ENCODE results near the gene TALDO1. TPM values are rescaled to one million over a fixed set of nuclear protein-coding genes. Genes with fewer than 3 reads are reported as not detected.

Gene TALDO1
- total and polyA plus RNA-seq, 2 donors (not counting 3 experiments of a cell fraction or from before 2014, with no cell fraction given): 211 to 294 TPM

DNA sequence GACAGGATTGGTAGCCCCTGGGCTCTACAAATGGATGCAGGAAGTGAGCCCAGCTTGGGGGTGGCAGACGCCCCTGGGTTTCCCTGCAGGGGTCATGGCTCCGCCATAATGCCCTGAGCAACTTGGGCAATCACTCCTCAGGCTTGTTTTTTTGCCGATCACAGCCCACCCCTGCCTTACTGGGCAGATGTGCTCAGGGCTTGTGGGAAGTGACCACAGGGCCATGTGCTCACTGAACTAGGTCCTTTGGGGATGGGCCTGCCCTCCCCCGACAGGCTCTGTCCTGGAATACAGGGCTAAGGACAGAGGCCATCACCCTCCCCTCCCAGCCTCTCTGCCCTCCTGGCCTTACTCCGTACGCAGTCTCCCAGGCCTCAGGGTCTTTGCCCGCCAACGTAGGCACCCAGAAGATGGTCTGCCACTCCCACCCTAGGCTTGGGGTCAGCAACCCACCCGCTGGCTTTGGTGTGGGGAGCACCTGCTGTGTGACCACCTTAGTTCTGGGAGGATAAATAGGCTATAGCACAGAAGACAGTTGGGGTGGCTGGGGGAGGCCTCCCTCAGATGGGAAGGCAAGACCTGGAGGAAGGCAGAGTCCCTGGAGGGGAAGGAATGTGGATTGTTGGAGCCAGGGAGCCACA, 66.3 kb downstream of the TALDO1 start:
- no peaks in the 10 kb centered on the region for H3K9me1 ChIP-seq (replicated peaks; ENCODE audit: control insufficient read depth, extremely low read depth, insufficient read depth, low read length)
- intact Hi-C loops (cut with micrococcal nuclease) (no loop called here), dilution Hi-C loops (cut with MboI; ENCODE audit: extremely low pct_ligation_motif_present, low sequenced_read_pairs) (no loop called here)
- no TSS peak for BruUV-seq (replicated peaks)
- no peak overlapping the region for H3K9ac ChIP-seq (replicated peaks; ENCODE audit: extremely low read depth, insufficient read depth, low read length)
- no peaks in the 10 kb centered on the region for H3K9me3 ChIP-seq (replicated peaks; ENCODE audit: control insufficient read depth, insufficient read depth, low read length)
- no peak overlapping the region for H3K4me2 ChIP-seq (ENCODE audit: insufficient read depth, low read length)
- ChIA-PET CTCF (no interaction called here), POLR2A (no interaction called here)
- DNase-seq (ENCODE audit: low read depth, low spot score) (no peak), FAIRE-seq (no peak)
- no peak overlapping the region for H2AFZ ChIP-seq (ENCODE audit: low read depth, low read length)
- H4K20me1 ChIP-seq (replicated peaks; ENCODE audit: control insufficient read depth, extremely low read depth, insufficient read depth, low read length): no peaks in the 10 kb centered on the region
- TF ChIP-seq, protein P1, sequence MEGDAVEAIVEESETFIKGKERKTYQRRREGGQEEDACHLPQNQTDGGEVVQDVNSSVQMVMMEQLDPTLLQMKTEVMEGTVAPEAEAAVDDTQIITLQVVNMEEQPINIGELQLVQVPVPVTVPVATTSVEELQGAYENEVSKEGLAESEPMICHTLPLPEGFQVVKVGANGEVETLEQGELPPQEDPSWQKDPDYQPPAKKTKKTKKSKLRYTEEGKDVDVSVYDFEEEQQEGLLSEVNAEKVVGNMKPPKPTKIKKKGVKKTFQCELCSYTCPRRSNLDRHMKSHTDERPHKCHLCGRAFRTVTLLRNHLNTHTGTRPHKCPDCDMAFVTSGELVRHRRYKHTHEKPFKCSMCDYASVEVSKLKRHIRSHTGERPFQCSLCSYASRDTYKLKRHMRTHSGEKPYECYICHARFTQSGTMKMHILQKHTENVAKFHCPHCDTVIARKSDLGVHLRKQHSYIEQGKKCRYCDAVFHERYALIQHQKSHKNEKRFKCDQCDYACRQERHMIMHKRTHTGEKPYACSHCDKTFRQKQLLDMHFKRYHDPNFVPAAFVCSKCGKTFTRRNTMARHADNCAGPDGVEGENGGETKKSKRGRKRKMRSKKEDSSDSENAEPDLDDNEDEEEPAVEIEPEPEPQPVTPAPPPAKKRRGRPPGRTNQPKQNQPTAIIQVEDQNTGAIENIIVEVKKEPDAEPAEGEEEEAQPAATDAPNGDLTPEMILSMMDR (IDR thresholded peaks at IDR 0.05; ENCODE audit: extremely low read depth in 1 of 2, insufficient read depth in 1 of 2, low read depth in 1 of 2, low read length in 2 of 2): no peak
- TF ChIP-seq EZH2 (IDR thresholded peaks at IDR 0.05; ENCODE audit: borderline replicate concordance, low read depth, low read length, severe bottlenecking): no peak
- peak; percentile 43 for TF ChIP-seq POLR2AphosphoS5 (IDR thresholded peaks at IDR 0.05; ENCODE audit: insufficient read depth, low read depth, low read length)
- no peak for TF ChIP-seq FOS (IDR thresholded peaks at IDR 0.05; ENCODE audit: borderline replicate concordance, insufficient read depth, low read length)
- TF ChIP-seq GATA2 (IDR thresholded peaks at IDR 0.05; ENCODE audit: insufficient read depth, insufficient read length, low read depth, low read length): no peak
- no peak for TF ChIP-seq JUN (IDR thresholded peaks at IDR 0.05; ENCODE audit: borderline replicate concordance, insufficient read depth, insufficient read length, low read depth)
- TF ChIP-seq MYC (IDR thresholded peaks at IDR 0.05; ENCODE audit: low read depth, low read length): no peak
- TF ChIP-seq, protein P2, sequence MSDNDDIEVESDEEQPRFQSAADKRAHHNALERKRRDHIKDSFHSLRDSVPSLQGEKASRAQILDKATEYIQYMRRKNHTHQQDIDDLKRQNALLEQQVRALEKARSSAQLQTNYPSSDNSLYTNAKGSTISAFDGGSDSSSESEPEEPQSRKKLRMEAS (IDR thresholded peaks at IDR 0.05; ENCODE audit: insufficient read depth, insufficient read length): no peak
- TF ChIP-seq POLR2A (IDR thresholded peaks at IDR 0.05; ENCODE audit: low read depth, low read length): no peak
- H3K27ac ChIP-seq (ENCODE audit: insufficient read depth, low read depth, low read length): no peak overlapping the region
- H3K36me3 ChIP-seq (ENCODE audit: control insufficient read depth in 2 of 2, extremely low read depth in 1 of 2, insufficient read depth in 2 of 2, low read length in 2 of 2): peaks cover 5 to 25% of the 10 kb centered on the region in 2 experiments
- no peak overlapping the region for H3K4me3 ChIP-seq (replicated peaks in 1 of 3; ENCODE audit: insufficient read depth in 1 of 3, low read depth in 1 of 3, low read length in 3 of 3)
- no peaks in the 10 kb centered on the region for H3K27me3 ChIP-seq (ENCODE audit: control insufficient read depth in 2 of 2, insufficient read depth in 2 of 2, low read length in 2 of 2)
- H3K4me1 ChIP-seq (ENCODE audit: control insufficient read depth, extremely low read depth, insufficient read depth, low read length): peaks cover 16% of the 10 kb centered on the region
- H3K79me2 ChIP-seq (ENCODE audit: control insufficient read depth, insufficient read depth, low read length): peaks cover 33% of the 10 kb centered on the region

Small RNAs within 50 kb of the gene (small RNA-seq; reads per million reads assigned to genes)
- not detected for gene SNORA52 (ENCODE audit: insufficient read depth, insufficient read length, low read depth, low replicate concordance)

Other genes with a start within 250 kb of the TALDO1 start
- gene RNH1, start 240.2 kb upstream of the TALDO1 start, total RNA-seq: 143 and 144 TPM in 2 replicates
- 198 and 276 TPM in 2 replicates for gene RNH1, start 240.2 kb upstream of the TALDO1 start, polyA plus RNA-seq
- gene HRAS, start 211.9 kb upstream of the TALDO1 start, total RNA-seq: 103 TPM in 2 replicates
- gene HRAS, start 211.9 kb upstream of the TALDO1 start, polyA plus RNA-seq: 105 and 109 TPM in 2 replicates
- 0.55 and 0.90 TPM in 2 replicates for gene LRRC56, start 209.9 kb upstream of the TALDO1 start, total RNA-seq
- 0.47 and 0.64 TPM in 2 replicates for gene LRRC56, start 209.9 kb upstream of the TALDO1 start, polyA plus RNA-seq
- 1.8 and 2.1 TPM in 2 replicates for gene LMNTD2, start 186.7 kb upstream of the TALDO1 start, total RNA-seq
- gene LMNTD2, start 186.7 kb upstream of the TALDO1 start, polyA plus RNA-seq: 2.6 and 3.9 TPM in 2 replicates
- 12.2 and 14.1 TPM in 2 replicates for gene RASSF7, start 186.5 kb upstream of the TALDO1 start, total RNA-seq
- 19.9 and 27.9 TPM in 2 replicates for gene RASSF7, start 186.5 kb upstream of the TALDO1 start, polyA plus RNA-seq
- gene PHRF1, start 171.0 kb upstream of the TALDO1 start, total RNA-seq: 38.8 and 39.4 TPM in 2 replicates
- gene PHRF1, start 171.0 kb upstream of the TALDO1 start, polyA plus RNA-seq: 14.2 and 14.8 TPM in 2 replicates
- 12.3 and 14.7 TPM in 2 replicates for gene IRF7, start 131.5 kb upstream of the TALDO1 start, total RNA-seq
- gene IRF7, start 131.5 kb upstream of the TALDO1 start, polyA plus RNA-seq: 12.6 and 23.3 TPM in 2 replicates
- gene CDHR5, start 122.5 kb upstream of the TALDO1 start, total RNA-seq: not detected in 2 replicates
- not detected in 2 replicates for gene CDHR5, start 122.5 kb upstream of the TALDO1 start, polyA plus RNA-seq
- gene SCT, start 120.3 kb upstream of the TALDO1 start, total RNA-seq: not detected in 2 replicates
- gene SCT, start 120.3 kb upstream of the TALDO1 start, polyA plus RNA-seq: not detected in 2 replicates
- gene DRD4, start 110.2 kb upstream of the TALDO1 start, total RNA-seq: 0.24 TPM in 1 of 2 replicates, not detected in the other
- gene DRD4, start 110.2 kb upstream of the TALDO1 start, polyA plus RNA-seq: not detected in 2 replicates
- gene DEAF1, start 52.2 kb upstream of the TALDO1 start, total RNA-seq: 50.3 and 55.7 TPM in 2 replicates
- gene DEAF1, start 52.2 kb upstream of the TALDO1 start, polyA plus RNA-seq: 43.6 and 45.5 TPM in 2 replicates
- gene TMEM80, start 51.6 kb upstream of the TALDO1 start, total RNA-seq: 24.1 and 26.6 TPM in 2 replicates
- gene TMEM80, start 51.6 kb upstream of the TALDO1 start, polyA plus RNA-seq: 17.9 and 21.2 TPM in 2 replicates
- 6.0 and 12.5 TPM in 2 replicates for gene EPS8L2, start 41.2 kb upstream of the TALDO1 start, total RNA-seq
- gene EPS8L2, start 41.2 kb upstream of the TALDO1 start, polyA plus RNA-seq: 5.2 and 5.9 TPM in 2 replicates
- 78.5 and 83.1 TPM in 2 replicates for gene GATD1, start 30.0 kb downstream of the TALDO1 start, total RNA-seq
- gene GATD1, start 30.0 kb downstream of the TALDO1 start, polyA plus RNA-seq: 70.6 and 90.8 TPM in 2 replicates
- gene CEND1, start 42.6 kb downstream of the TALDO1 start, total RNA-seq: 0.40 and 0.83 TPM in 2 replicates
- gene CEND1, start 42.6 kb downstream of the TALDO1 start, polyA plus RNA-seq: 0.15 and 0.27 TPM in 2 replicates
- 24.9 and 29.3 TPM in 2 replicates for gene SLC25A22, start 50.8 kb downstream of the TALDO1 start, total RNA-seq
- gene SLC25A22, start 50.8 kb downstream of the TALDO1 start, polyA plus RNA-seq: 24.5 and 27.4 TPM in 2 replicates
- 30.6 and 30.7 TPM in 2 replicates for gene PIDD1, start 57.8 kb downstream of the TALDO1 start, total RNA-seq
- 28.2 and 41.0 TPM in 2 replicates for gene PIDD1, start 57.8 kb downstream of the TALDO1 start, polyA plus RNA-seq
- gene RPLP2, start 62.5 kb downstream of the TALDO1 start, total RNA-seq: 1,644 and 1,739 TPM in 2 replicates
- 1,579 and 3,225 TPM in 2 replicates for gene RPLP2, start 62.5 kb downstream of the TALDO1 start, polyA plus RNA-seq
- 75.6 and 83.0 TPM in 2 replicates for gene PNPLA2, start 71.5 kb downstream of the TALDO1 start, total RNA-seq
- 73.1 and 80.3 TPM in 2 replicates for gene PNPLA2, start 71.5 kb downstream of the TALDO1 start, polyA plus RNA-seq
- gene CRACR2B, start 80.5 kb downstream of the TALDO1 start, total RNA-seq: 8.4 and 9.7 TPM in 2 replicates
- 9.3 and 10.7 TPM in 2 replicates for gene CRACR2B, start 80.5 kb downstream of the TALDO1 start, polyA plus RNA-seq
- gene CD151, start 85.5 kb downstream of the TALDO1 start, total RNA-seq: 515 and 605 TPM in 2 replicates
- 1,090 and 1,522 TPM in 2 replicates for gene CD151, start 85.5 kb downstream of the TALDO1 start, polyA plus RNA-seq
- gene POLR2L, start 95.1 kb downstream of the TALDO1 start, total RNA-seq: 252 and 259 TPM in 2 replicates
- gene POLR2L, start 95.1 kb downstream of the TALDO1 start, polyA plus RNA-seq: 146 and 173 TPM in 2 replicates
- 86.5 and 114 TPM in 2 replicates for gene TSPAN4, start 95.4 kb downstream of the TALDO1 start, total RNA-seq
- gene TSPAN4, start 95.4 kb downstream of the TALDO1 start, polyA plus RNA-seq: 199 and 238 TPM in 2 replicates
- 86.2 and 89.8 TPM in 2 replicates for gene CHID1, start 163.3 kb downstream of the TALDO1 start, total RNA-seq
- 98.2 and 107 TPM in 2 replicates for gene CHID1, start 163.3 kb downstream of the TALDO1 start, polyA plus RNA-seq
- gene AP2A2, start 178.4 kb downstream of the TALDO1 start, total RNA-seq: 92.5 and 92.6 TPM in 2 replicates
- 89.5 and 109 TPM in 2 replicates for gene AP2A2, start 178.4 kb downstream of the TALDO1 start, polyA plus RNA-seq

Data from endothelial cell of umbilical vein (primary cell).